Measurements from ENCODE around the gene TLNRD1.

TLNRD1 gene

GRCh38 chr15:81030301-81030750 is 29.6 kb downstream of the TLNRD1 start:
- TF ChIP-seq EZH2phosphoT487 (IDR thresholded peaks at IDR 0.05; ENCODE audit: low read depth) = no peak
- TF ChIP-seq CTCF (IDR thresholded peaks at IDR 0.05; ENCODE audit: low read depth, low read length) = no peak
- no peak overlapping the region for H3K4me2 ChIP-seq (ENCODE audit: low read length)
- no peak overlapping the region for H3K27ac ChIP-seq (ENCODE audit: low read length)
- peaks cover 7% of the 10 kb centered on the region for H3K36me3 ChIP-seq (replicated peaks; ENCODE audit: low read depth, low read length)
- H3K79me2 ChIP-seq (ENCODE audit: low read length) = no peaks in the 10 kb centered on the region
- H2AFZ ChIP-seq (ENCODE audit: low read depth, low read length) = no peak overlapping the region
- H3K27me3 ChIP-seq (ENCODE audit: low read depth, low read length) = peaks cover 3% of the 10 kb centered on the region; the same call in 1 of the 2 replicates
- no peaks in the 10 kb centered on the region for H4K20me1 ChIP-seq (ENCODE audit: insufficient read depth, low read length)
- H3K4me1 ChIP-seq (ENCODE audit: low read length) = peaks cover 38% of the 10 kb centered on the region
- H3K9me3 ChIP-seq (ENCODE audit: insufficient read depth, low read length) = peaks cover 8% of the 10 kb centered on the region; the same call in 1 of the 2 replicates
- H3K9ac ChIP-seq (ENCODE audit: low read length) = no peak overlapping the region
- H3K4me3 ChIP-seq (ENCODE audit: low read length) = no peak overlapping the region

- Histone ChIP-seq H2AFZ (ENCODE audit: low read depth, low read length) (no peak overlapping the region), H3K9me3 (ENCODE audit: insufficient read depth, low read length) (peaks cover 8% of the 10 kb centered on the region; the same call in 1 of the 2 replicates), H3K27ac (ENCODE audit: low read length) (no peak overlapping the region), H3K4me1 (ENCODE audit: low read length) (peaks cover 30% of the 10 kb centered on the region), H3K9ac (ENCODE audit: low read length) (no peak overlapping the region), H4K20me1 (ENCODE audit: insufficient read depth, low read length) (no peaks in the 10 kb centered on the region), H3K27me3 (ENCODE audit: low read depth, low read length) (peaks cover 3% of the 10 kb centered on the region; the same call in 1 of the 2 replicates), H3K79me2 (ENCODE audit: low read length) (no peaks in the 10 kb centered on the region), H3K4me3 (ENCODE audit: low read length) (no peak overlapping the region), H3K4me2 (ENCODE audit: low read length) (no peak overlapping the region), H3K36me3 (replicated peaks; ENCODE audit: low read depth, low read length) (peaks cover 7% of the 10 kb centered on the region)
- TF ChIP-seq EZH2phosphoT487 (IDR thresholded peaks at IDR 0.05; ENCODE audit: low read depth) (no peak), CTCF (IDR thresholded peaks at IDR 0.05; ENCODE audit: low read depth, low read length) (no peak)
These were observed 30.5 kb downstream of the TLNRD1 start for GRCh38 chr15:81031203-81031602.

GRCh38 chr15:81032355-81032754 is 31.6 kb downstream of the TLNRD1 start:
- Histone ChIP-seq H4K20me1 (ENCODE audit: insufficient read depth, low read length) (no peaks in the 10 kb centered on the region), H3K79me2 (ENCODE audit: low read length) (no peaks in the 10 kb centered on the region), H3K9ac (ENCODE audit: low read length) (no peak overlapping the region), H2AFZ (ENCODE audit: low read depth, low read length) (no peak overlapping the region), H3K27me3 (ENCODE audit: low read depth, low read length) (peaks cover 3% of the 10 kb centered on the region; the same call in 1 of the 2 replicates), H3K4me2 (ENCODE audit: low read length) (no peak overlapping the region), H3K27ac (ENCODE audit: low read length) (no peak overlapping the region), H3K4me3 (ENCODE audit: low read length) (no peak overlapping the region), H3K4me1 (ENCODE audit: low read length) (peaks cover 20% of the 10 kb centered on the region), H3K36me3 (replicated peaks; ENCODE audit: low read depth, low read length) (peaks cover 7% of the 10 kb centered on the region), H3K9me3 (ENCODE audit: insufficient read depth, low read length) (peaks cover 8% of the 10 kb centered on the region; the same call in 1 of the 2 replicates)
- TF ChIP-seq EZH2phosphoT487 (IDR thresholded peaks at IDR 0.05; ENCODE audit: low read depth) (no peak), CTCF (IDR thresholded peaks at IDR 0.05; ENCODE audit: low read depth, low read length) (no peak)

- no peaks in the 10 kb centered on the region for H3K79me2 ChIP-seq (ENCODE audit: low read length)
- no peak overlapping the region for H3K4me3 ChIP-seq (ENCODE audit: low read length)
- H3K27me3 ChIP-seq (ENCODE audit: low read depth, low read length) = peaks cover 3% of the 10 kb centered on the region; the same call in 1 of the 2 replicates
- TF ChIP-seq EZH2phosphoT487 (IDR thresholded peaks at IDR 0.05; ENCODE audit: low read depth) (no peak), CTCF (IDR thresholded peaks at IDR 0.05; ENCODE audit: low read depth, low read length) (no peak)
- H3K9ac ChIP-seq (ENCODE audit: low read length) = no peak overlapping the region
- H3K36me3 ChIP-seq (replicated peaks; ENCODE audit: low read depth, low read length) = peaks cover 7% of the 10 kb centered on the region
- H2AFZ ChIP-seq (ENCODE audit: low read depth, low read length) = no peak overlapping the region
- H3K4me1 ChIP-seq (ENCODE audit: low read length) = peaks cover 20% of the 10 kb centered on the region
- no peaks in the 10 kb centered on the region for H4K20me1 ChIP-seq (ENCODE audit: insufficient read depth, low read length)
- no peak overlapping the region for H3K4me2 ChIP-seq (ENCODE audit: low read length)
- no peak overlapping the region for H3K27ac ChIP-seq (ENCODE audit: low read length)
- H3K9me3 ChIP-seq (ENCODE audit: insufficient read depth, low read length) = peaks cover 8% of the 10 kb centered on the region; the same call in 1 of the 2 replicates
These were observed 32.1 kb downstream of the TLNRD1 start for GRCh38 chr15:81032818-81033217.

Data from OCI-LY3 (cell line).